Heart left ventricle (tissue), 13 donors: ENCODE data around the gene THY1.

ENCODE experiments used
- POLR2A ChIP-seq, 2 donors: fragments of 450-650 bp; IDR thresholded peaks; one replicate each; pipeline ENCODE4 v1.6.1; 2017; ENCODE audit warnings: antibody characterized with exemption in 2 of 2, mild to moderate bottlenecking in 2 of 2, moderate library complexity in 2 of 2
- TF ChIP-seq, protein P1 (sequence below), 12 donors: fragments of 200-600 bp; sonication (generic) in 4 of 12; IDR thresholded peaks; one replicate each; pipeline versions ENCODE4 v1.5.0 to v1.8.0; 2018 to 2022; ENCODE audit warnings: antibody characterized with exemption in 12 of 12, mild to moderate bottlenecking in 5 of 12
- donor health status: ischemic (EF 13 %, LVEDD 7.1; RV severe dilation, severe dysfunction).
- donor health status: DM: no; HTN: yes; CAD: no.
- donor health status: DM: no; HTN: no; CAD: no.
- donor health status: ischemic (EF 25% LVEDD 6.9; RV normal size, moderate dysfunction).
- donor health status: ischemic (EF 25% LVEDD 5.7; RV mildly dilated, moderate dysfunction).
- donor health status: ischemic (EF 35%, LVEDD 5.7; RV mildly dilated, moderate dysfunction).
- donor health status: nonischemic (EF 11% LVEDD 7.7; RV severe dilation, severe dysfunction).
- donor health status: DM: yes; HTN: yes; CAD: no.
- donor health status: PGD.
- donor health status: ischemic (EF 29% LVEDD 5.4; RV normal size, mild dysfunction).
- donor health status: nonischemic (EF 23%, LVEDD 6.1; RV moderate dilation, normal function).

DNA sequence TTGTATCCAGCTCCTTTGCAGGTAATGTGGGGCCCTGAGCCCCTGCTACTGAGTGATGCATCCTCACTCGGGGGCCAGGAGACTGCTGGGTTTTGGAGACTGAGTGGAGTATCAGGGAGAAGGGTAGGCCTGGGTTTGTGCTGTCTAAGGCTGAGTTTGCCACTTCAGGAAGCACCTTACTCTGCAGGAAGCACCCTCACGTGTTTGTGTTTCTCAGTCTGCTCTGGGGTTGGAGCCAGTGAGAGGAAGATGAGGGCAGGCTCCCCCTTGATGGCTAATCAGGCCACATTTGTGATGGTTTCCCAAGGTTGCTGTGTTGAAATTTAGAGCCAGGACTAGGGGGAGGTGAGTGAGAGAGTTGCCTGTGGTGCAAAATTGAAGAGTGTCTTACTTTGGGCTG is 13.7 kb upstream of the THY1 start:
- TF ChIP-seq, protein P1, sequence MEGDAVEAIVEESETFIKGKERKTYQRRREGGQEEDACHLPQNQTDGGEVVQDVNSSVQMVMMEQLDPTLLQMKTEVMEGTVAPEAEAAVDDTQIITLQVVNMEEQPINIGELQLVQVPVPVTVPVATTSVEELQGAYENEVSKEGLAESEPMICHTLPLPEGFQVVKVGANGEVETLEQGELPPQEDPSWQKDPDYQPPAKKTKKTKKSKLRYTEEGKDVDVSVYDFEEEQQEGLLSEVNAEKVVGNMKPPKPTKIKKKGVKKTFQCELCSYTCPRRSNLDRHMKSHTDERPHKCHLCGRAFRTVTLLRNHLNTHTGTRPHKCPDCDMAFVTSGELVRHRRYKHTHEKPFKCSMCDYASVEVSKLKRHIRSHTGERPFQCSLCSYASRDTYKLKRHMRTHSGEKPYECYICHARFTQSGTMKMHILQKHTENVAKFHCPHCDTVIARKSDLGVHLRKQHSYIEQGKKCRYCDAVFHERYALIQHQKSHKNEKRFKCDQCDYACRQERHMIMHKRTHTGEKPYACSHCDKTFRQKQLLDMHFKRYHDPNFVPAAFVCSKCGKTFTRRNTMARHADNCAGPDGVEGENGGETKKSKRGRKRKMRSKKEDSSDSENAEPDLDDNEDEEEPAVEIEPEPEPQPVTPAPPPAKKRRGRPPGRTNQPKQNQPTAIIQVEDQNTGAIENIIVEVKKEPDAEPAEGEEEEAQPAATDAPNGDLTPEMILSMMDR (IDR thresholded peaks at IDR 0.05) = no peak
- no peak for TF ChIP-seq POLR2A (IDR thresholded peaks at IDR 0.05)
